HepG2 (cell line): ENCODE data around the gene RGP1. TPM values are rescaled to one million over a fixed set of nuclear protein-coding genes. Genes with fewer than 3 reads are reported as not detected.

Experiments used
- EP300 ChIP-seq, 3 experiments: sonication (generic) in 1 of 3; formaldehyde crosslinking in 1 of 3; IDR thresholded peaks; 2 replicates each; pipeline versions ENCODE4 v1.5.1 to v1.6.1; 2011 to 2020; ENCODE audit warnings: low read depth in 2 of 3, low read length in 2 of 3, borderline replicate concordance in 1 of 3, improper control_type of control experiment in 1 of 3, mild to moderate bottlenecking in 1 of 3, missing genetic modification reagents in 1 of 3, moderate library complexity in 1 of 3
- GTF3A ChIP-seq: sonication (generic); formaldehyde crosslinking; conservative IDR thresholded peaks from 2 replicates; pipeline ENCODE4 v1.4.0; 2020; ENCODE audit warnings: mild to moderate bottlenecking, missing genetic modification reagents
- HOXA7 ChIP-seq: sonication (generic); formaldehyde crosslinking; IDR thresholded peaks from 2 replicates; pipeline ENCODE4 v1.8.1; 2022; ENCODE audit warnings: mild to moderate bottlenecking, missing genetic modification reagents, moderate library complexity
- NAIF1 ChIP-seq: sonication (generic); formaldehyde crosslinking; IDR thresholded peaks from 2 replicates; pipeline ENCODE4 v1.5.0; 2020; ENCODE audit warnings: mild to moderate bottlenecking, missing genetic modification reagents, borderline replicate concordance
- NR3C1 ChIP-seq: sonication (generic); formaldehyde crosslinking; IDR thresholded peaks from 2 replicates; pipeline ENCODE4 v1.4.0; 2020; ENCODE audit warnings: missing genetic modification reagents
- RBFOX2 ChIP-seq: fragments of 200-400 bp; formaldehyde crosslinking; IDR thresholded peaks from 2 replicates; pipeline ENCODE4 v1.6.1; 2017; ENCODE audit warnings: low read depth, mild to moderate bottlenecking, low read length
- RNF2 ChIP-seq: fragments of 450-650 bp; conservative IDR thresholded peaks from 2 replicates; pipeline ENCODE4 v1.6.1; 2016; ENCODE audit warnings: low read depth
- SAP130 ChIP-seq: IDR thresholded peaks from 2 replicates; pipeline ENCODE4 v1.6.1; 2016; ENCODE audit warnings: low read depth
- SCMH1 ChIP-seq: sonication (generic); formaldehyde crosslinking; IDR thresholded peaks from 2 replicates; pipeline ENCODE4 v1.9.0; 2021; ENCODE audit warnings: missing genetic modification reagents, mild to moderate bottlenecking, borderline replicate concordance
- TRIM24 ChIP-seq: sonication (generic); formaldehyde crosslinking; IDR thresholded peaks from 2 replicates; pipeline ENCODE4 v1.8.0; 2022; ENCODE audit warnings: mild to moderate bottlenecking, missing genetic modification reagents
- ZBTB2 ChIP-seq: sonication (generic); formaldehyde crosslinking; IDR thresholded peaks from 2 replicates; pipeline ENCODE4 v1.8.0; 2022; ENCODE audit warnings: low read depth, missing genetic modification reagents
- ZBTB38 ChIP-seq: sonication (generic); formaldehyde crosslinking; IDR thresholded peaks from 2 replicates; pipeline ENCODE4 v1.5.1; 2020; ENCODE audit warnings: mild to moderate bottlenecking, missing genetic modification reagents
- ZBTB42 ChIP-seq: sonication (generic); formaldehyde crosslinking; IDR thresholded peaks from 2 replicates; pipeline ENCODE4 v1.5.0; 2020; ENCODE audit warnings: mild to moderate bottlenecking, missing genetic modification reagents
- ZFP90 ChIP-seq: sonication (generic); formaldehyde crosslinking; IDR thresholded peaks from 2 replicates; pipeline ENCODE4 v1.8.0; 2022; ENCODE audit warnings: missing genetic modification reagents, mild to moderate bottlenecking, inconsistent platforms, borderline replicate concordance
- ZNF101 ChIP-seq: sonication (generic); formaldehyde crosslinking; IDR thresholded peaks from 2 replicates; pipeline ENCODE4 v1.4.0; 2020; ENCODE audit warnings: mild to moderate bottlenecking, low read depth, missing genetic modification reagents, borderline replicate concordance
- ZNF205 ChIP-seq: IDR thresholded peaks from 2 replicates; pipeline ENCODE4 v1.6.1; 2018; ENCODE audit warnings: missing biosample characterization, missing genetic modification reagents
- ZNF234 ChIP-seq: sonication (generic); formaldehyde crosslinking; conservative IDR thresholded peaks from 2 replicates; pipeline ENCODE4 v1.5.1; 2020; ENCODE audit warnings: mild to moderate bottlenecking, missing genetic modification reagents
- ZNF33B ChIP-seq: sonication (generic); formaldehyde crosslinking; IDR thresholded peaks from 2 replicates; pipeline ENCODE4 v1.5.1; 2020; ENCODE audit warnings: mild to moderate bottlenecking, missing genetic modification reagents
- ZNF549 ChIP-seq: sonication (generic); formaldehyde crosslinking; IDR thresholded peaks from 2 replicates; pipeline ENCODE4 v1.5.0; 2020; ENCODE audit warnings: missing genetic modification reagents
- ZNF639 ChIP-seq: conservative IDR thresholded peaks from 2 replicates; pipeline ENCODE4 v1.6.1; 2018; ENCODE audit warnings: missing genetic modification reagents
- ZNF687 ChIP-seq: sonication (generic); formaldehyde crosslinking; IDR thresholded peaks from 2 replicates; pipeline ENCODE4 v1.5.1; 2020; ENCODE audit warnings: mild to moderate bottlenecking, missing genetic modification reagents, moderate library complexity
- polyA plus RNA-seq, 8 experiments: library from polyadenylated mRNA; depleted of rRNA in 3 of 8; stranded (reverse) in 7 of 8; unstranded in 1 of 8; fragments of >200 nt; fragmentation: Illumina TruSeq in 4 of 8; extraction: Trizol in 4 of 8; gene quantifications; 2 replicates each; pipeline versions ENCODE4 v1.2.1 to v1.2.3, GENCODE V29; 2011 to 2016; ENCODE audit warnings: low read depth in 4 of 8, missing spikeins in 1 of 8, mixed read lengths in 1 of 8; ENCODE audit not compliant: insufficient read depth in 1 of 8
- total RNA-seq, 5 experiments: library from RNA; depleted of rRNA; stranded (reverse); fragments of >200 nt; fragmentation: Illumina TruSeq; extraction: Trizol; gene quantifications; 2 replicates each; pipeline ENCODE4 v1.2.3, GENCODE V29; 2016; ENCODE audit warnings: low read depth in 1 of 5

RGP1 gene
- total and polyA plus RNA-seq, 2 of the 13 experiments (the other 11 are each of a cell fraction or from before 2014, with no cell fraction given) = 12.7 to 21.0 TPM

DNA sequence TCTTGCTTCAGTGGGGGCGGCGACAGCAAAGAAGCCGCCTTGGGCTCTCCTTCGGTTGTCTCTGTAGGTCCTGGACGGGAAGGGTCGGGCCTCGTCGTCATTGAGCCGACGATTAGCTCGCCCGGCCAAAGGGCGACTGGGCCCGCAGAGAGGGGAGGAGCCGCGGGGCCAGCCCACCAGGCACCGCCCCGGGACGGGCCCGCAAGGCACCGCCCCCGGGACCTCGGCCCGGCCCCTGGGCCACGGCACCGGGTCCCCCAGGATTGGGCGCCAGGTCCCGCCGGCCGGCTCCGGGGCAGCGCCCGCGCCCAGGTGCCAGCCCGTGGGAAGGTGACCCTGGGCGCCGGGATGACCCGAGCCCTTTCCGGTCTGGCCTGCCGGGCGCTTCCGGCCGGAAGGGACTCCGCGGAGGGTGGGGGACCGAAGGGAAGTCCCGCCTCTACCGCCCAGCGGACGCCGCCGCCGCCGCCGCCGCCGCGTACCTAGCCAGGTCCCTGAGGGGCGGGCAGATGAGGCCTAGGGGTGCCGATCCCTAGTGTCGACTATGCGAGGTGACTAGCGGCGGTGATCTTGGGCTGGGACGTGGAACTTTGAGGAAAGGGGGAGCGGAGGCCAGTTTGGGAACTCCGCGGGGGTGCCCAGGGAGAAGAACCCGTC lies at the start of gene RGP1, which contains the start of gene GBA2 (continued):
- TF ChIP-seq ZNF687 (CRISPR knock-in tag) (peak; percentile 84), RBFOX2 (peak; percentile 93), HOXA7 (CRISPR knock-in tag) (no peak), ZNF639 (peak; percentile 99), ZNF205 (CRISPR knock-in tag) (no peak), ZBTB2 (CRISPR knock-in tag) (peak; percentile 100), ZBTB42 (CRISPR knock-in tag) (no peak), ZNF234 (CRISPR knock-in tag) (no peak; the same call in 1 of the 2 replicates), ZBTB38 (CRISPR knock-in tag) (peak; percentile 66), NAIF1 (CRISPR knock-in tag) (no peak), NR3C1 (CRISPR knock-in tag) (no peak), GTF3A (CRISPR knock-in tag) (no peak), ZNF101 (CRISPR knock-in tag) (no peak), ZFP90 (no peak), ZNF33B (CRISPR knock-in tag) (no peak), TRIM24 (no peak), RNF2 (no peak), SCMH1 (no peak), ZNF549 (CRISPR knock-in tag) (no peak), EP300 (IDR thresholded peaks at IDR 0.05; ENCODE audit: low read depth in 2 of 2, low read length in 2 of 2) (0 out of 4 replicates have a peak, but pooled peaks of 1 of the 2 experiments have one; percentile 15), EP300 (CRISPR knock-in tag; IDR thresholded peaks at IDR 0.05; ENCODE audit: borderline replicate concordance) (no peak), SAP130 (CRISPR knock-in tag) (peak; percentile 73)
